Stimulated activated CD8-positive, alpha-beta memory T cell treated with anti-CD3 and anti-CD28 coated beads, Interleukin-4, amount 100 ng/mL, for 4 hours (primary cell): ENCODE measurements around the gene BEGAIN.

ENCODE experiments used
- DNase-seq, 2 donors: peaks; one replicate each; pipeline ENCODE4 v3.0.0-alpha.2; 2020; ENCODE audit warnings: low read depth in 2 of 2, low spot score in 1 of 2

Gene BEGAIN

GRCh38 chr14:100582496-100583165 lies 4.6 kb downstream of the BEGAIN start:
- DNase-seq, result no peak

GRCh38 chr14:100581228-100582145 lies 5.7 kb downstream of the BEGAIN start:
- no peak for DNase-seq

GRCh38 chr14:100580316-100581227 lies 6.6 kb downstream of the BEGAIN start:
- DNase-seq, result no peak

GRCh38 chr14:100578552-100578951 lies 8.7 kb downstream of the BEGAIN start:
- no peak for DNase-seq

GRCh38 chr14:100577986-100578431 lies 9.2 kb downstream of the BEGAIN start:
- DNase-seq, result no peak

GRCh38 chr14:100577321-100577985 lies 9.8 kb downstream of the BEGAIN start:
- no peak for DNase-seq

GRCh38 chr14:100576091-100577085 lies 10.8 kb downstream of the BEGAIN start:
- no peak for DNase-seq

- no peak for DNase-seq
Measured at GRCh38 chr14:100575266-100575995, 11.8 kb downstream of the BEGAIN start.

- DNase-seq, result no peak
Measured at GRCh38 chr14:100574642-100575031, 12.6 kb downstream of the BEGAIN start.

- no peak for DNase-seq
Measured at GRCh38 chr14:100573757-100574641, 13.2 kb downstream of the BEGAIN start.

GRCh38 chr14:100573002-100573756 lies 14.0 kb downstream of the BEGAIN start:
- DNase-seq, result no peak

- DNase-seq, result no peak
Measured at GRCh38 chr14:100572543-100572942, 14.7 kb downstream of the BEGAIN start.

- no peak for DNase-seq
Measured at GRCh38 chr14:100571837-100572236, 15.4 kb downstream of the BEGAIN start.

GRCh38 chr14:100570726-100571454 lies 16.3 kb downstream of the BEGAIN start:
- no peak for DNase-seq

GRCh38 chr14:100569734-100570286 lies 17.4 kb downstream of the BEGAIN start:
- no peak for DNase-seq
